A172 (cell line): ENCODE data around the gene SETD7. TPM values are rescaled to one million over a fixed set of nuclear protein-coding genes. Genes with fewer than 3 reads are reported as not detected.
A peak's percentile ranks its signal among the peaks of the same experiment; 100 is the strongest.

Source experiments
- DNase-seq: peaks from one replicate; pipeline ENCODE4 v3.0.0-alpha.2; 2015; ENCODE audit warnings: low spot score
- total RNA-seq: library from RNA; depleted of rRNA; stranded (reverse); fragments of >200 nt; shearing (Covaris generic); gene quantifications from 2 replicates; pipeline ENCODE4 v1.2.3, GENCODE V29; 2014

Gene SETD7
- total RNA-seq, 1 experiment from 2014 or later = 42.1 TPM

DNA sequence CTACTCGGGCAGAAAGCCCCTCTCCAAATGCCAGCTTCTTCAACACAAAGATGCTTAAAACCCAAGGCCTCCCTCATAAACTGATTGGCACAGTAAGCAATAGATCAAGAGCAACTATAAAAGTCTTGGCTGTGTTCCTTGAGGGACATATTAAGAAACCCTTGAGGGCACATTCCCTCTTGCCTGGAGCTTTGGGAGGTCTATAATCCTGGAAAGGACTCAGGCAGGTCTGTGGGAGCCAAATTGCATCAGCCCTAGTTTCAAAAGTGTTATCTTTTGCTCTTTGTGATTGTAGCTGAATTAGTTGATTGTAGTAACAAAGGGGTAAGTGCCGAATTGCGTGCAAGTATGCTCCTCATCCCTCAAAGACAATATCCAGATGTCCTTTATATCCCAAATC is 18.6 kb upstream of the SETD7 start:
- no peak for DNase-seq

DNA sequence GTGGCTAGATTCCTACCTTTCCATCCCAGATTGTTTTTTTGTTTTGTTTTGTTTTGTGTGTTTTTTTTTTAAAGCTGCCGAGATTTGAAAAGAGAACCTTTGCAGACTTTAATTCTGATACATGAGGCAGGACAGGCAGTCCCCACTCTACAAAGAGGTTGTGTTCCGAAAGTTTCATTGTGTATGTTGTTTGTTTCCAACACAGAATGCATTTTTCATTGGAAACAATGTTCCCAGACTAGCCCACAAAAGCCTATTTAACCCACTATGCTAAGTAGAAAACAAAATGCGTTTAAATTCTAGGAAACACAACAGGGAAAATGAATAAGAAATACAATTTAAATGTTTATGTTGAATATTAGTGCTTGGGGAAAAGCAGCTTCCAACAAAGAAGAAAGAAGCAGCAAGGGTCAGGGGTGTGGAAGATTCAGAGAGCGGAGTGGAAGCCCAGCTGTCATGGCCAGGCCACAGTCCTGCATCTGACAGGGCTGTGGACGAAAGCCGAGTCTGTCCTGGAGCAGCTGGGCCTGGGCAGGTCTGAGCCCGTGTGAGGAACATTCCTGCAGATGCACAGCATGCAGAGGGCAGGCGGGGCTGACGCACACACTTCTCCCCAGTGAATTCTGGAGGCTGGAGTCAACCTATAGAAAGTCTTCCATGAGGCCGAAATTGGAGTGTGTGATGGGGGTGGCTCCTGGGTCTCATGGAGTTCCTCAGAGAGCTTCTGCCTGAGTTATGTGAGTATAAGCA is 12.4 kb upstream of the SETD7 start:
- no peak for DNase-seq

DNA sequence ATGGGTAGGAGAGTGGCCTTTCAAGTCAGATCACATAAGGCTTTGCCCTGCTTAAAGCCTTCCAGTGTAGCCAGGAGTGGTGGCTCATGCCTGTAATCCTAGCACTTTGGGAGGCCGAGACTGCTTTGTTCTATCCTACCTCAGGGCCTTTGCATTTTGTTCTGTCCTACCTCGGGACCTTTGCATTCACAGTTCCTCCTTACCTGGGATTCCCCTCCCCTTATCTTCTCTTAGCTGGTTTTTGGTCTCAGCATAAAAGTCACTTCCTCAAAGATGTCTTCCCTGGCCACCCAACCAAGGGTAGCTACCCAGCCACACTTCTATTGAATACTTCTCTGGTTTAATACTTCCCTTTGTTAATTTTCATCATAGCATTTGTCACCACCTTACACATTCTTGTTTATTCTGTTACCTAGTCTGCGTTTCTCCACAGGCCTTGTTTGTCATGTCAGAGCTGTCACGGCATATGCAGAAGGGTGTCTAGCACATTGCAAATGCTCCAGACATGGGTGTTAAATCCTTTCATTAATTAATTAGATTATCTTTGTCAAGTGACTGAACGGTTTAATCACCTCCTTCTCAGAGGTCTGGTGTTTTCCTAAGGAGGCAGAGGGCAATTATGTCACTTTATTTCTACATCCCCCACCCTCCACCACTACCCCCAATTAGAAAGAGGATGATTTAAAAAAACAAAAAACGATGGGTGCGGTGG is 11.3 kb upstream of the SETD7 start:
- DNase-seq = no peak

DNA sequence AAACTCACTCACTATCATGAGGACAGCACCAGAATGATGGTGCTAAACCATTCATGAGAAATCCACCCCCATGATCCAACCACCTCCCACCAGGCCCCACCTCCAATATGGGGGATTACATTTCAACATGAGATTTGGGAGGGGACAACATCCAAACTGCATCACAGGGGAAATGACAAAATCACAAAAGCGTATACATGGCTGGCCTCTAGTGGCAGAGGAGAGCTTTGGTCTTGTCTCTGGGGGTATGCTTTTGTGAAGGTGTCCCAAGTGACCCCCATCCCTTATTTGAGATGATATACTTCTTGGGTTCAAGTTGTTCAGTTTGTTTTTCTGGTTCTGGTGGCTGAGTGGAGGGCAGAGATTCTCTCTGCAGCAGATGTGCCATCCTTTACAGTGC is 8.5 kb upstream of the SETD7 start:
- DNase-seq = no peak

DNA sequence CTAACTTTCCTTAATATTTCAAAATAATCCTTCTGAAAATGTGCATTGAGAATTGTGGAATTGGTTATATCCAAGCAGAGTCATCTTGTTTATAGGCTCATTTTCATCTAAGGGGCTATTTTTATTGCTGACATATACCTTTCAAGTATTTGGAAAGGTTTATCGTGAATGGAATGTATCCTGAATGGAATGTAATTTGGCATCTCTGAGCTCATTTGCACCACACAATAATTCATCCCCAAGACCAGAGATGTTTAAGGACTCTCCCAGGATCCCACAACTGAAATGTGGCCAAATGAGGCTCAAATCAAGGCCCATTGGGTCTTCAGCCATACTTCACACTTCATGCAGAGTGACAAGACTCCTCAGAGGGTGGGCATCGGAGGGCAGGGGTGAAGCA is 7.5 kb upstream of the SETD7 start:
- no peak for DNase-seq

DNA sequence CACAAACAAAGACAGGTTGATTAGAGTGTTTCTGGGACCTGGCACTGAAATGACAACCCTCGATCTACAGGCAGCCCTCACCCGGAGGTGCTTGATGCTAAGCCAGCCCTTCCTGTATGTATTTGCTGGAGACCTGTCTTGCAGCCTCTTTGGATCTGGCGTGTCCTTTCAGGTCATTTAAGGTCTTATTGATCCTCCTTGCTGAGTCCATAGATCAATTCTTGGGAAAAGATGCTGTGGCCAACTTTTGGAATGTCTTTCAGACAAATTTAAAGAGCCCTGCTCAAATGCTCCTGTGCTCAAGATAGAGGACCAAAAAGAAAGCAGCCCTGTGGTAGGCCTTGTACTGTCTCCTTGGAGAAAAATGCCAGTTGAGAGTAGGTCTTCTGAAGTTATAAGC is 6.8 kb upstream of the SETD7 start:
- DNase-seq = no peak

DNA sequence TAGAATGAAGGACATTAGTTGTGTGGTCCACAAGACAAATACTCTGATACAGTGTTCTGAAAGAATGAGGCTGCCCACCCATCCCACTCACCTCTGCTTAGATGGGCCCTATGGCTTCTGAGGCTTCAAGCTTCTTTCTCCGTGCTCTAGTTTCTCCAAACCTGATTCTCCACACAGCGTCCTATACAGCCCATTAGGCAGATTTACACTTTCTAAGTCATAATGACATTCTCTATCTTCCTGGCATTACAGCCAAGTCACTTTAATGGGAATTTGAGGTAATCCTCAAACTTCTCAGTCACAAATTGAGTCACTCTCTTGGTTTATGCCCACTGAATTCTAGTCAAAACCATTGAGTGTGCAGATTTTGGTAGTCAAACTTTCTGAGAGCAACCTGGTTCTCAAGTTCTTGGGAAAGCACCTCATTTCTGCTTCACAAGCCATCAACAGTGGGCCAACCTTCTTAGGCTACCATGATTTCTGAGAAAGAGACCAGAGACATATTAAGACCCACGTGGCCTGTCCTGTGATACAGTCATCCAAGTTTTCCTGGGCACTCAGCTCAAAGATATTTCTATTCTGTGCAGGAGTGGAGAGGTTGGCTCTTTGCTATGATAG is 6.2 kb upstream of the SETD7 start:
- no peak for DNase-seq

DNA sequence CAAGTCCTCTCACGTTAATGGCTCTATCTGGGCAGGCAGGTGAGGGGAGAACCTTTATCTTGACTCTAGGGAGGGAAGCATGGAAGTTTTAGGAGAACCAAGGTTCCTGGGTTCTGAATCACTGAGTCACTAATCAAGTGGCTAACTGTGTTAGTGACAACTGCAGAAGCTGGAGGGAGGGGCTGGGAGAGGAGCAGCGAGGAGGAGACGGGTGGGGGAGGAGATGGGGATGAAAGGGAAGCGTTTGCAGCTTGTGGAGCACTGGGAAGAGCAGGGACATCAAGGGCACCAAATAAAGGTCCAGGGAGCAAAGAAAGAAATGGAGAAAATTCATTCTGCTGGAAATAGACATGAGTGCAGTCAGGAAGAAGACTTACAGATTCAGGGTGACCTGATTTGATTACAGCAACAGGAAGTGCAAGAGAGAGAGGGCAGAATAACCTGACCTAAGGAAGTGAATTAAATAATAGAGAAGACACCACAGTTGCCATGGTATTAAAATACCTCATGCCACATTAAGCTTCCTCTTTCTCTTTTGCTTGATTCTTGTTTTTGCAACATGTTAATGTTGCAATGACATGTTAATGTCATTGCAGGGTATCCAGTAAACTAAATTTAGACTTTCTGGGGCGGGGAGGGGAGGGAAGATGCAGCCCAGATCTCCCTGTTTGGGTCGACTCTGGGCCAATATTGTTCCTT is 4.5 kb upstream of the SETD7 start:
- no peak for DNase-seq

DNA sequence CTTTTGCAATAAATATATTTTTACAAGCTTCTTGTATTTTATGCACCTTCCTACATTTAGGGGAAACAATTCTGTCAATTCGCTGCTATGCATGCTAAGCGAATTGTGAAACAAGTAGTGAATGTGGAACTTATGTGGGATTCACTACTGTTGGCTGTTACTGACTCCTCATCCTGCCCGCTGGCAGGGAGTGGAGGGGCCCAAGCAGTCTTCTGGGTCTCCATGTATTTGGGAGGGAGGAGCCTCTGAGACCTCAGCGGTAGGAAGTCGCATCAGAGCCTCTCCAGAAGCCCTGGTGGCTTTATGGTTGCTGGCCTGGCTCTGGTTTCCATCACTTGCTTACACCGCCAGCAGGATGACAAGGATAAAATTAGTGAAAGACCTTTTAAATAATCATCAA is 3.7 kb upstream of the SETD7 start:
- no peak for DNase-seq

DNA sequence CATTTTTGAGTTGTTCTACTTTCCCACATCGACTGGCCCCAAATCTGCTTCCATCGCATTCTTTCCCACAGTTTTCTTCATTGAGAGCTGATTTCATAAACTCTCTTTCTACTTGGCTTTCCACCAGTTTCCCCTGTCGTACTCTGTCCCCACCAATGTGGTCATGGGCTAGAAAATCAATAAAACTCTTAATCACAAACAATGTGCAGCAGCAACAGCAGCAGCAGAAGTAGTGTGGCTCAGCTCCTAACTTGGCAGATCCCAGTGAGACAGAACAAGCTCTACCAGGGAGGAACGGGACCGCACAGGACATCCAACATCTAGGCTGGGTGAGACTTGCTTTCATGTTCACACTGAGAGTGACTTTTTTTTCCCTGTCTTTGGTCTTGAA is 3.1 kb upstream of the SETD7 start:
- no peak for DNase-seq

DNA sequence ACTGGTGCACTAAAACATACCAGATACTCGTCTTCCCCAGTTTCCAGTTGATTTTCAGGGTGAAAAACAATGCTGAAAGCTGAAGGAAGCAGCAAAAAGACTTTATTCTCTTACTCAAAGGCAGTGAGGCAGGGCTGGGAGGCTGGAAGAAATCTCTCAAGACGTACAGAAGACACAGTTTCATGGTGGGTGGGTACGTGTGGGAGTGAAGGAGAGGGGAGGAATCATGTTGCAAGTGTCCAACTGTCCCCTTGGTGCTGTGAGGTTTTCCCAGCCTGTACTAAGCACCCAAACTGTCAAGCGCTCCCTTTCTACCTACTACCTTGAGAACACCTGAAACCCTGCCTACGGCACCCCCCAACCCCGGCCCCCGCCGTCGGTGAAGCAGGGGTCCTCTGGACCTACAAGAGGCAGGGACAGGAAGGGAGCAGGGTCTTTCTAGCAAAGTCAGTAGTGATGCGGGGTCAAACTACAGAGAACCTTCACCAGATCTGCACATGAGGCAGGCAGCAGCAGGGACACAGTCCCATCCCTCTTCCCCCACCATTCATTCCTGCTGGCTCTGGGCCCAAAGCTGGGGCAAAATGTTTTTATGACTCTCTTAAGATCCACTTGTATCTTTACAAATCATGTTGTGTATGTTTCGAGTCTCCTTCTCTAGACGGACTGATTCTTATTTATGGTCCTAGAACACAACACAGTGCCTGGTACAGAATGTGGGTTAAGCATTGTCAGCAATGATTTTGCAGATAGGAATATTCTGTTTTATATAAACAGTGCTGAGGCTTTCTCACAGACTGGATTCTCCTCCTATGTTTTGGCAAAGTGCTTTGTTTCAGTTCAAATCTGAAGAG is 2.4 kb upstream of the SETD7 start:
- DNase-seq = no peak

DNA sequence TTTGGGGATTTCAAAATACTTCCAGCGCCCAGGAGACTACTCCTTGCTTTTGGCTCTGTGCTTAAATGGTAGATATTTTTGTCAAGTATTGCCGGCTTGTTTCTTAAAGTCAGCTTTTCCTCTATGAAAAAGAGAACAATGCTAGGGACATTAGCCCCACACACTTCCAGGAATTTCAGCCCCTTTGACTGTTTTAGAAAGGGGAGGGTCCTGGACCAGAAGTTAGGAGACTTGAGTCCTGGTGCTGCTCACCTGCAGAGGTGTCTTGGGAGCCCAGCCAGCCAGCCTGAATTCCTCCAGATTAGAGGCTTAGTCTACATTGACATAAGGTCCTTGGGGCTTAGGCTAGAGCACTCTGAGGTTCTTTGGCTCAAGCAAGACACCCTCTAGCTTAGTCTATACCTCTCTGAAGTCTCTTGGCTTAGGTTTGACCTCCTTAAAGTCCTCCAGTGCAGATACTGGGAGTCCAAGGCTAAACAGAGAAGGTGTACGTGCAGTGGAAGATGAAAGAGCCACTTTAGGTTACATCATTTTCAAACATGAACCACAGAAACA is 1.6 kb upstream of the SETD7 start:
- no peak for DNase-seq

DNA sequence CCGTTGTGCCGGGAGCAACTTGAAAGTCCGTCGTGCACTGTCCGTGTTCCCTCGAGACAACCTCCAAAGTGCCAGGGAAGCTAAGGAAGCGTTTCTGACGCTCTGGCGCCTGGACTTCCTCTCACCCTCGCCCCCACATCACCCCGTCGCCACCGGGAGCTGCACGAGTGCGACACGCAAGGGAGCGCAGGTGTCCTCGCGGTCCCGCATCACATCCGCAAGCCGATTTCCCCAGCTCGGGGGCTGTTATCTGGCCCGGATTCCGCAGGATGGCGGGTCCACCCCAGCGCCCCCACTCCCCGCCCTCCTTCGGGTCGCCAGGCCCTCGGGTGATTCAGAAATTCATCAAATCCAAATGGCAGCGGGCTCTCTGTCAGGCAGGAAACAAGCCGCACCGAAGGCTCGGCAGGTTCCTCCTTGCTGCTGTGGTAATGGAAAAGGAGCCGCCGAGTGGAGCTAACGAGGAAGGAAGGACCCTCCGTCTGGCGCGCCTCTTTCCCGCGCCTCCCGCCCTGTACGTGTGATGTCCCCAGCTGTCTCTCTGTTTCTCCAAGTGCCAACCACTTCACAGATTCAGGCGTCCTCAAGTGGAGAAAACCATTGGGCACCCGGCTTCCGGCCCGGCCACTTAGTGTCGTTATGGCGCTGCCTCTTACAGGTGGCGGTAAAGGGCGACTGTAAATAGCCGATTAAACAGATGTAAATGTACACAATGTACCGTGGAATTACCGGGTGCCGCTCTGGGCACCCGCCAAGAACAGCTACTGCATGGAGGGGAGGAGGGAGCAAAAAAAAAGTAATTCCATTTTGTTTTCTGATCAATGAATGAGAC is 921 bp upstream of the SETD7 start:
- peak; percentile 44 for DNase-seq

DNA sequence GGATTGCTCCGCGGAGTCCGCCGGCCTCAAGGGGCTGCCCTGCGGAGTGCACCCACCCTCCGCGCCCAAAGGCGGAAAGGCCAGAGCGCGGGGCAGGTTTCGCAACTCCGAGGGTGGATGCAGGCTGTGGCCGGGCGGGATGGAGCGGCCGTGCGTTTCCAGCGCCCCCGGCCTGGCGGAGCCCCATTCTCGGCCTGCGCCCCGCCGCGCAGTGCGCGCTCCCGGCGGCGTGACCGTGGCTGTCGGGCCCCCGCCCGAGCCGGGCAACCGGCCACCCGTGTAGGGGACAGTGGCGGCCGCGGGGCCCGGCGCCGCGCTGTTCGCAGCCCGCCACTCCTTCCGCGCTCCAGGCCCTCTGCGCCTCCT is 331 bp downstream of the SETD7 start:
- DNase-seq = no peak

DNA sequence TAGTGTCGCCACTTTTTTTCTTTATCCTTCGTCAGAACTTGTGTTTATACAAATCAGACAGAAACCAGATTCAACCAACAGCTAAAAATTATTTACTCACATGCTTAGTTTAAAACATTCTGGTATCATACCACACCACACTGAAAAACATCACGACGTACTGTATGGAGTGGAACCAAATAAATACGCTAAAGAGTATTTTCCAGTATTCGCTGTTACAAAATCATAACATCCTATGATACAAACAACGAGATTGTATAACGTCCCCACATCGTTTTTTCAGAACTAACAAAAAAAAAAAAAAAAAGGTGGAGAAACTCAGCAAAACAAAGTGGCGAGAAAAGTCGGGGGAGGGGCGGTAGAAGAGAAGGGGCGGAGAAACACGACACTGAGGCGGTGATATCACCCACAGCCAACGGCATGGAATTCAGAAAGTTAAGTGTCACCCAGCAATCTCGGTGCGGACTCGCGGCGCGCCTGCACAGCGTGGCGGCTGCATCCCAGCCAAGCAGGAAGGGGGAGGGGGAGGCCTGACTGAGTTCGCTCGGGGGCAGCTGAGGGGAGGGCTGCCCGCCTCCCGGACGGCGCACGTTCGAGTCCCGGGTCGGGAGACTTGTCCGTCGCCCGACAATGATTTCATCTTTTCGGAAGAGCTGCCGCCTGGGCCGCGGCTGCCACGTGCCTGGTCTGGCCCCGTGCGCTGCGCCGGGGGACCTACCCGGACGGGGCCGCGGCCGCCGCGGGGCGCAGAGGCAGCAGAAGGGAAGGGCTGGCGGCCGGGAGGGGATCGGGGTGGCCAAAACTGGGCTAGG is 920 bp downstream of the SETD7 start:
- peak; percentile 76 for DNase-seq

DNA sequence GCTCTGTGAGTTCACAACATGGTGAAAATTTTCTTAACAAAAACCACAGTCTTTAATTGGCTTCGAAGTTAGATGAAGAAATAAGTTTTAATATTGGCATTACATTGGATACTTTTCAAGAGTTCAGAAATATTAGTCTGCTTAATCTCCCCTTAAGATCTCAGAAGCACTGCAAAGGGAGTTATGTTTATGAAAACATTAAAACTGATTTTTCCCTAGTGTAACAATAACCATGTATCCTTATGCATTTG is 1.5 kb downstream of the SETD7 start:
- DNase-seq = no peak

DNA sequence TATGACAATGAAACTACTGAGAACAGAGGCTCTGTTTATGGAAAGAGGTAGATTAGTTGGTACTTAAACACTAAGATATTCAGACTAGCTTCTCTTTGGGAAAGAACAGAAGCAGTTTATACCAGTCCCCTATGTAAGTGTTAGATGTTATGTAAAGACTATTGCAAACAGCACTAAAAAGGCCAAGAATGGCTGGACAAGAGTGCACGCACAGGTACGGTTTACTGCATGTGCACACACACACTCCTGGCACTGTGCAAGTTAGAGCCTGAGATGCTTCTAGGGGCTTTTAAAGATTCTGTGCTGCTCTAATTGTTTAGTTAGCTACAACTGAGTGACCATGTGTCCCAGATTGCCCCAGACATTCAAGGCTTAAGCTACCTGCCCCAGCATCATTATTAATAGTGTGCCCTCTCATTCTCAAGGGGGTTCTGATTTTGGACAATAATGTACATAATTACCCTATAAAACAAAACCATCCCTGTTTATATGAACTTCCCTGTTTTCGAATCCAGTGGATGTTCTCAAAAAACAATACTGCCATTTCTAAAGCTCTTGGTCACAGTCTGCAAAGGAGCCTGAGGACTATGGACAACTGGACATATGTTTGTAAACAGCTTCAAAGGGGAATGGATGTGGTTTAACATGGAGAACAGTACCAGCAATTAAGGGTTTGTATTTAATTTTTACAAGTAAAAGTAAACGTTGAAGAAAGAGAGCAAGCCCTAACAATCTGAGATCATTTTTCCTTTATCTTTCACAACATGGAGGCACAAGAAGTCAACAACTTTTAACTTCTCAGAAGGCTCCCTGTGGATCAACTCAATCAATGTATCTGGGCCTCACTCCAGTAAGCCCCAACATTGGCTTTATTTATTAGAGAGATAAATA is 2.0 kb downstream of the SETD7 start:
- no peak for DNase-seq

DNA sequence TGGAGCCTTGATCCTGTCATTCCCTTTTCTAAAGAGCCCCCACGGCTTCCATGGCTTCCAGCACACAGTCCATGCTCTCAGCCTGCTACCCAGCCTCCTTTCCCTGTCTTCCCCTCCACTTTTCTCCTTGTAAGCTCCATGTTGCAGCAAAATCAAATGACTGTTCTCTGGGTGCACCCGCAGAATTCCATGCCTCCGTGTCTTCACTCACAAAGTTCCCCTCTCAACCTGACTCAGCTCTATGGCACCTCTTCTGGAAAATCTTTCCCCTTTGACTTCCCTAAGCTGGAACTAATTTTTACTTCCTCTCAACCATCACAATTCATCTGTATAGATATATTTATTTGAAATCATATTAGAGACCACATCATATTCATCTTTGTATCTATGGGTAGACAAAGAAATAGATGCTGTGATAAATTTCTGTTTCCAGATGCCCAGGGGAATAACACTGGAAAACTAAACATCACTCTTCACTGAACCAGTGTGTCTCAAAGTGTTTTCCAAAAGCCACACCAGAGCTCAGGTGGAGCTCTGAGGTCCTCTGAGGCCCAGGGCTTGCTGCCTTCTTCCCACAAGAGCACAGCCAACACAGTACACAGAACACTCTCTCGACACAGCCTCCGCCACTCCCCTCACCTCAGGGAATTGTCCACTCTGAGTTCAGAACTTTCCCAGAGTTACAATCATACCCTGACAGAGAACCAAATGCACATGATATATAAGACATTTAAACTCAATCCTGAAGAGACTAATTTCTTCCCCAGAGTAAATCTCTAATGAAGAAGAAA is 3.3 kb downstream of the SETD7 start:
- no peak for DNase-seq
